GM19438 (cell line): Measurements from ENCODE around the gene CERS1.
"Not testable (repeated sequence)": the region's sequence is repeated elsewhere in the genome, so short reads cannot be mapped to it uniquely, and the experiment has no call there.

Experiments used
- ATAC-seq: cut with Tn5 transposase; IDR thresholded peaks from one replicate; pipeline ENCODE4 v1.9.1; 2021; ENCODE audit warnings: low read depth; ENCODE audit not compliant: unreplicated experiment

CERS1 gene

GRCh38 chr19:18919900-18920214 is 23.9 kb upstream of the CERS1 start:
- ATAC-seq, result peak; percentile 6

DNA sequence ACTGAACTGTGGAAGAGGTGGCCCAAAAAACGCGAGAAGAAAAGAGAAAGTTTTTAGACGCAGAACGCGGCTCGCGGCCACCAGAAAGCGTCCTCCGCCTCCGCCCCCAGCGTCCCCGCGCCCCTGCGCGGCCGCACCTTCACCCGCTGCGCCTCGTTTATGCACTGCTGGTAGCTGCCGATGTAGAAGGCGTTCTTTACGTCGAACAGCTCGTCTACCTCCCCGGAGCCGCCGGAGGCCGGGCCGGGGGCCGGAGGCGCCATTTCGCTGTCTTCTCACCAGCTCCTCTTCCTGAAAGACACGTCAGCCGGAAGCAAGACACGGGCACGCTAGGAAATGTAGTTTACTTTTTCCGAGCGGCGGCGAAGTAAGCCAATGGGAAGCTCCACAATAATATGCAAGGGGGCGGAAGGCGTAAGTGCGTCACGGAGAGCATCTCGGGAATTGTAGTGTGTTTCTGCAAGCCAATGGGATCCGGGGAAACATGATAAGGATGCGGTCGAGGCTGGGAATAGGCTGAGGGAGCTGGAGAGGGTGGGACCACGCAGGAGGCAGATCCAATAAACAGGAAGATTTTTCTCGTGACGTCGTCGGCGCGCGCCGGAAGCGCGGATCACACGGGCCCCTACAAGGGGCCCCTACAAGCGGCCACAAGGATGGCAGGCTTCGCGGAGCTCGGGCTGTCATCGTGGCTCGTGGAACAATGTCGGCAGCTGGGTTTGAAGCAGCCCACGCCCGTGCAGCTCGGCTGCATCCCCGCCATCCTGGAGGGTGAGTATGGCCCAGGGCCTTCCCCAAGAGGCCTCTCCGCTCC is 23.3 kb upstream of the CERS1 start, which contains the start of the genes COPE and DDX49:
COPE (minus strand) TSS at position 302 of the 814 bp plus-strand sequence; CDS start at position 263, 39 bp downstream.
DDX49 (plus strand) TSS at position 630 of the 814 bp plus-strand sequence; CDS start at position 657, 27 bp downstream.
- peak; percentile 89 for ATAC-seq

DNA sequence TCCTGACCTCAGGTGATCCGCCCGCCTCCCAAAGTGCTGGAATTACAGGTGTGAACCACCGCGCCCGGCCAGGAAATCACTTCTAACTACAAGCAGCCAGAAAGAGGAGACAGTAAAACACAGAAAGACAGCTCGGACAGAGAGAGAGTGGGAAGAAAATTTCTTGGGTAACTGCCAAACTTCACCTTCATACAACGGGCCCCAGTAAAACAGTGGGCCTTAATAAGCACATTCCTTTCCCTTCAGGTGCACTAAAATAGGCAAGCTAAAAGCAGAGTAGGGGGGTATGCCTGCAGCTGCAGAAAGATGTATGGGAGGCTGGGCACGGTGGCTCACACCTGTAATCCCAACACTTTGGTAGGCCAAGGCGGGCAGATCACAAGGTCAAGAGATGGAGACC is 21.6 kb upstream of the CERS1 start:
- ATAC-seq, result not testable (repeated sequence)

GRCh38 chr19:18915639-18916038 is 19.7 kb upstream of the CERS1 start:
- ATAC-seq, result no peak

GRCh38 chr19:18913466-18913865 is 17.5 kb upstream of the CERS1 start:
- no peak for ATAC-seq

GRCh38 chr19:18912933-18913332 is 17.0 kb upstream of the CERS1 start:
- ATAC-seq, result no peak

- no peak for ATAC-seq
Observed at GRCh38 chr19:18910801-18911436, 15.0 kb upstream of the CERS1 start.

DNA sequence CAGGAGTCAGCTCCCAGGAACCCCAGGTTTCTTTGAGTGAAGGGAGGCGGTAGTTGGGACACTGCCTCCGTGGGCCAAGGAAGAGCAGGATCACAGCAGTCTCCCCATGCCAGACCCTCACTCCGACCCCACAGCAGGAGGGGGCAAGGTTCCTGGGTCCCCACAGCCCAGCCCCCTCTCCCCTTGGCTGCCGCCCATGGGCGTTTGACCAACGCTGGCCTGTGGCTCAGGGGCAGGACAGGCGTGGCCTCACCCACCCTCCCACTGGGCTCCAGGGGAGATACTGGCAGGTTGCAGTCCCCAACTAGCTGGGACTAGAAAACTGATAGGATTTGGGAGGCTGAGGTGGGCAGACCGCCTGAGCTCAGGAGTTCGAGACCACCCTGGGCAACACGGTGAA is 14.1 kb upstream of the CERS1 start:
- no peak for ATAC-seq

DNA sequence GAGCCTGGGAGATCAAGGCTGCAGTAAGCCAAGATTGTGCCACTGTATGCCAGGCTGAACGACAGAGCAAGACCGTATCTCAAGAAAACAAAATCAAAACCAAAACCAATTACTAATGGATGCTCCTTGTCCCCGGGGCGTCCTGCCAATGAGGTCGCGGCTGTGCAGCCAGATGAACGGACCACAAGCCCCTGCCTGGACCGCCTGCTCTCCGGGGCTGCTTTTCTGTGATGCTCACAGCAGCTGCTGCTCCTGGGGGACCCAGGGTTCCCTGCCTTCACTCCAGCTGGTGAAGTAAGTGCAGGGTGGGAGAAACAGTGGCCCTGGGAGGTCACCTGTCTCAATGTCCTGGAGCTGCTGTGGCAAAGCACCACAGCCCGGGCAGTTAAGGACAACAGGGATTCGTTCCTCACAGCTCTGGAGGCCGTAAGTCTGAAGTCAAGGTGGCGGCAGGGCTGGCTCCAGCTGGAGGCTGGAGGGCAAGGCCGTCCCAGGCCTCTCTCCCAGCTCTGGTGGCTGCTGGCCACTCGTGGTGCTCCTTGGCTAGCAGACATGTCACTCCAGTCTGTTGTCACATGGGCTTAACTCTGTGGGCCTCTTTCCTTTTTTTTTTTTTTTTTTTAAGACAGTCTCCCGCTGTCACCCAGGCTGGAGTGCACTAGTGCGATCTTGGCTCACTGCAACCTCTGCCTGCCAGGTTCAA is 13.1 kb upstream of the CERS1 start:
- ATAC-seq, result no peak

GRCh38 chr19:18906605-18907519 is 10.9 kb upstream of the CERS1 start:
- no peak for ATAC-seq

- ATAC-seq, result no peak
Observed at GRCh38 chr19:18905513-18906236, 9.7 kb upstream of the CERS1 start.

DNA sequence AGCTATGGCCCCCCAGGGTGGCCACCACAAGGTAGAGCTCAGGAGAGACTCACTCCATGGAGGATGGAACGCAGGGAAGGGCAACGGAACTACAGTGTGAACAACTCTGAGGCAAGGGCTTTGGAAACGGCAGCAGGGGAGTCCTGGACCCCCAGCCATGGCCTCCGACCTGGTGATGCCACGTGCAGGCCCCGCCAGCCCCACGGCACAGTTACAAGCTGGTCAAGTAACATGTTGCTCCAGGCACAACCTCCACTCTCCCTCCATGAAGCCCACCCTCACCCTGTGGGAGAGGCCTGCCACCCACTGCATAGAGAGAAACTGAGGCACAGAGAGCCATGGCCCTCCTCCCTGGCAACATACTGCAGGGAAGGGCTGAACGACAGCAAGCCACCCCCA is 9.1 kb upstream of the CERS1 start:
- ATAC-seq, result no peak

DNA sequence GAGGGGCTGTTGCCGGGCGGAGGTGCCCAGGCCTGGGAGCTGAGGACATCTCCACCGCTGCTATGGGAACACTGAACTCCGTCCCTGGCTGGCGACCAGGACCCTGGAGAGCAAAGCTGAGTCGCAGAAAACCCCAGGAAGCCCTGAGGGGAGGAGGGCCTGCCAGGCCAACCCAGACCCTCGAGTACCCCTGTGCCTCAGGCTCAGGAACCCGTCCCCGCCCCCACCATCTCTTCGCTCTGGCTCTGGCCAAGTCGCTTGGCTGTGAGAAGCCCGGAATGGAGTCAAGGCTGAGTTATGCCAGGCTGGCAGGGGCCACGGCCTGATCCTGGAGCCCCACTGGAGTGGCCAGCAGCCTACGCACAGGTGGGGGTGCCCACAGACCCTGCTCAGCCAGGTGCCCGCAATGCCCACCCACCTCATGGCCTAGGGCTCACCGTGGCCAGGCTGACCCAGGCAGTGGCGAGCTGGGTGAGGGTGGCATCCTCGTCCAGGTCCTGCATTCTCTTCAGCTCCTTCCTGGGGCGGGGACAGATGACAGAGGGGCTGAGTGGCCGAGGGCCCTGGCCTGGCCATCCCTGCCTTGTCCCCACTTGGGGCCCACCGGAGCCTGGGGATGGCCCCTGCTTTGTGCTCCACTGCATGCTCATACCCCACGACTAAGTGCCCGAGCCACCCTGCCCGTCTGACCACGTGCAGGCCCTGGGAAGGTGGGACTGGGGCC is 8.5 kb upstream of the CERS1 start:
- no peak for ATAC-seq

GRCh38 chr19:18903156-18904037 is 7.4 kb upstream of the CERS1 start:
- no peak for ATAC-seq

GRCh38 chr19:18902519-18902918 is 6.6 kb upstream of the CERS1 start:
- ATAC-seq, result not testable (repeated sequence)

GRCh38 chr19:18901491-18901890 is 5.5 kb upstream of the CERS1 start:
- ATAC-seq, result no peak

DNA sequence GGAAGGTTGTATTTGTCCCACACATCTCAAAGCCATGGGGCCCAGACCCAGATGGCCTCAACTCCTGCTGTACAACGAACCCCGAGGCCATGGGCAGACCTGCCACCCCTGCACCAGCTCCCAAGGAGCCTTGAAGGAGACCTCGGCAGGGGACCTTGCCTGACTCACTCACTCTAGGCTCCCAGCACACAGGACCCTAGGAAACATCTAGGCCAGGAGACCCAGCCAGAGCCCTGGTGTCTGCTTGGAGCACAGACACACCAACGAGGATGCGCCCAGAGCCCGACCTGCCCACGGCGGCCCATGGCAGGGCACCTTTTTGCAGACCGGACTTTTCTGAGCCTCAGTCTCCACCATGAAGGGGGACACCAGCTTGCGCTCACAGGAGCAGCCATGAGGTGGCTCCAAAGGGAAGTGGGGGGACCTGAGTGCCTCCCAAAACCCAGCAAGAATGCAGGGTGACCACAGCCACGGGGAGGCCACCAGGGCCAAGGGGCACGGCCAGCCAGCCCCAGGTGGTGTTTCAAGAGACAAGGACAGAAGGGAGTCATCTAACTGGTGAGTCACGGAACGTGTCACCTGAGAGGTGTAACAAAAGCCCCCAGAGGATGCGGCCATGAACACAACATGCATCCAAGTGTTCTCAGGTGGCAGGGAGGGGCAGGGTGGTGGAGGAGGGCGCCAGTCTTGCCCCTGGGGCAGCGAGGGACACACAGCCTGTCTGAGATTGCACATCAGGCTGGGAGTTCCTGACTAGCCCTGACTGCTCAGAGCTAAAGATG is 4.9 kb upstream of the CERS1 start:
- no peak for ATAC-seq
